ENCODE measurements around the gene FGFBP1.
"Not testable (repeated sequence)": the region's sequence is repeated elsewhere in the genome, so short reads cannot be mapped to it uniquely, and the experiment has no call there.

FGFBP1 gene

DNA sequence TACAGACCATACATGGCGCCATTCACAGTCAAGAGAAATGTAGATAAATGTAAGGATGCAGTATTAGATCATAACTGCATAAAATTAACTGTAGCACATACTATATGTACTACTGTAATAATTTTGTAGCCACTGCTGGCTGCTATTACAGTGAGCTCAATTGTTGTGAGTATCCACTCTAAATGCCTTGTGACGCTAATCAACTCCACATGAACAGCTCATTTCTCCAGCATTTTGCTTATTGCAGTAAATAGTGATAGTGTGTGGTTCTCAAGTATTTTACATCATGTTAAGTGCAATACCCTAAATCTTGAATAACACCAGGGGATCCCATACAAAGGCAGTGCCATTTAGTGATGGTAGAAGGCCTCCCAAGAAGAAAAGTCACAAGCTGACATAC, 21.2 kb downstream of the FGFBP1 start:
- DNase-seq (ENCODE audit: low read depth, low spot score): no peak
- H3K4me3 ChIP-seq (ENCODE audit: low read length): no peak overlapping the region

GRCh38 chr4:15916358-15916757, 22.2 kb downstream of the FGFBP1 start:
- not testable (repeated sequence) for H3K4me3 ChIP-seq (ENCODE audit: low read length); DNase-seq (ENCODE audit: low read depth, low spot score)

DNA sequence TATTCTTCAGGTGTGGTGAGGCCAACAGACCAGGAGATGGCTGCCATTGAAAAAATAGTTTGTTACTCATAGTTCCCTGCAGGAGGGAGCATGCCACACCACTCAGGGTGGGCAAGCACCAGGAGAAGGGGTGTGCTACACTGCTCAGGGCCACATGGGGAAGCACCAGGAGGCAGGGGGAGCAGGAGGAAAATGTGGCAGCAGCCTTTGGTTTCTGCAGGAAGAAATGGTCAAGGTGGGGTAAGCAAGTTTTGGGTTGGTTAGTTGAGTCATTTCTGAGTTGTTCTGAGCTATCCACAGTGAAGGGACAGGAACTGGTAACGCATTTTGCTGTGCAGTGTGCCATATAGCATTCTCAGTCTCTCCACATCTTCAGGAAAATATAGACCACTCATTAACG, 23.8 kb downstream of the FGFBP1 start:
- H3K4me3 ChIP-seq (ENCODE audit: low read length): no peak overlapping the region
- no peak for DNase-seq (ENCODE audit: low read depth, low spot score)

DNA sequence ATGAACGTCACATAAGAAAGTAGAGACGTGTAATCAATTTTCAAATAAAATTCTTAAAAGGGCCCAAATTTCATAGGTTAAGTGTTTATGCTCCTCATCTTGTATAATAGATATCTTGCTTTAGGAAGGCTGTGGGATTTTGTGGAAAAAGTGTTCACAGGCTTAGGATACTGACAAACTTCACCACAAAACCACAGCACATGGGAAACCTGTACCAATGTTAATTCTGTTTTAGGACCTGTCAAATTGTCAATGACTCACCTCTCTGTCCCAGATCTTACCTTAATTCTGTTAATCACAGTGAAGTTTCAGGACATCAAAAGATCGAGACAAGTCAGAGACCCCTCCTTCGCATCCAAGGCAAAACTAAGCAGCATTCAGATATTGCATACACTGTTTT, 24.2 kb downstream of the FGFBP1 start:
- DNase-seq (ENCODE audit: low read depth, low spot score): no peak

DNA sequence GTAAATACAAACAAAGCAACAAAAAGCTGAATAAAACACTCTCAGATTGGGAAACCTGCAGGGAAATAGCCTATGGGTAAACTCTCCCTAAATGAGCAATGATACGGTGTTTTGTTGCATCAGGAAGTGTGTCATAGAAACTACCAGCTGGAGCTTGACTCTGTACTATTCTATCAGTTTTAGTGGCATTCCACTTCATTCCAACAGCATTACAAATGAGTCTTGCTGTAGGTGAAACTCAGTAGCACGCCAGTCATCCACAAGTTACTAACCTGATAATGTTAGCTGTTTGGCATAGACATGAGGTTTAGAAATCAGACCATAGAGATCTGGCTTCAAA, 24.9 kb downstream of the FGFBP1 start:
- H3K4me3 ChIP-seq (ENCODE audit: low read length): no peak overlapping the region
- no peak for DNase-seq (ENCODE audit: low read depth, low spot score)

More for the DNA sequence above, 24.2 kb downstream of the FGFBP1 start:
- no peak overlapping the region for H3K4me3 ChIP-seq (ENCODE audit: low read length)

DNA sequence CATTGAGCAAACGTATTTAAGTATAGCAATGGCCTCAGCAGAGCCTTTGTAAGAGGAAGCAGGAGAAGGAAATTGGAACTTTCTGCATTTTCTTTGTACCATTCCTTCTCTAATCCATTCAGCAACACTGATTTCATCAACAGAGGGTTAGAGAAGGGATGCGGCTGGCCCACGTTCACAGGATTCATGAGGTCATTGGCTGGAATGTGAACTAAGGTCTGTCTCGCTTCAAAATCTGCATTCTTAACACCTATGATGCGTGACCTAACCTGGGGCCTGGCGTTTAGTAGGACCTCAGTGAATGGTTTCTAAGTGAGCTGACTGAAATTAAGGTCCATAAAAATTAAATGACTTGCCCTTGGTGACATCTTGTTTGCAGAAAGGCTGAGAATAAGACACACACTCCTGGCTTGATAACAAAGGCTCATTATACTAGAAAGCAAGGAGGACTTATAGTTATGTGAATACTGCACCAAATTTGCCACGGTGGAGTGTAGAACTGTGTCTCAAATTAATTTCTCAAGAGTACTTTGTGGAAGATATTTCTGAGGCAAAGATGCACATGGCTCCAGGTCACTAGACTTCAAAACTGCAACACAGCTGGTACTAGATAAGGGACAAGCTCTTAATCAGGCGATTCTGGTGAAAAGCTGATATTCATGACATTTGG, 25.4 kb downstream of the FGFBP1 start:
- DNase-seq (ENCODE audit: low read depth, low spot score): no peak
- H3K4me3 ChIP-seq (ENCODE audit: low read length): no peak overlapping the region

DNA sequence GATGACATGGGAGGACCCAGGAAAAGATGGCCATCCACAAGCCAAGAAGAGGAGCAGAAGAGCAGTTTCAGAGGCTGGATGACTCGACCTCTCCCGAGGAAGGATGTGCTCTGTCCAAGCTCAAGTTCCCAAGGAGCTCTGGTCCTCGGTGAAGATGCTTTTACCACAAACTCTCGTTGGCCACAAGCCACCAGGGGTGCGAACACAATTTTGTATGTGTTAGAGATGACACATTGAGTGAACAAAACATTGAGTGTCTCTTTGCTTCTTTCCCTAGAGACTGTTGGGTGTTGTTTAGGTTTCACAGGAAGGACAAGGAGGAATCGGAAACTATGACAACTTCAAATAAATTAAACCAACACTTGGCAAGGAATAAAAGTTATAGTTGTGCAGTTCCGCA, 26.3 kb downstream of the FGFBP1 start:
- H3K4me3 ChIP-seq (ENCODE audit: low read length): no peak overlapping the region
- DNase-seq (ENCODE audit: low read depth, low spot score): no peak

GRCh38 chr4:15910155-15910940, 28.2 kb downstream of the FGFBP1 start:
- DNase-seq (ENCODE audit: low read depth, low spot score): no peak

DNA sequence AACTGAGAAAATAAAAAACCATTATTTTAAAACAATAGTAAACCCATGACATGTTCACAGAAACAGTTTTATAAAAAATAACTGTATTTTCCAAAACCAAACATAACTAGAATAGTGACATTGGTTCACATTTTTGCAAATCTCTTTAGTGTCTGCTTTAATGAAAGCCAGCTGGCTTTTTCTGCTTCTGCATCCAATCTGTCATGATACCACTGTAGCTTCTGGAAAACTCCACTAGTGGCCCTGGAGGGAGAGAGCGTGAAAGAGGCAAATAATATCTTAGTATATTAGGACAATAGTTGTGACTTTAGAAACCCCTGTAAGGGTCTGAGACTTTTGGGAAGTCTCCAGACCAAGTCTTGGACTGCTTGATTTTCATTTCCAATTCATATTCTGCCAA, 31.1 kb downstream of the FGFBP1 start:
- no peak for DNase-seq (ENCODE audit: low read depth, low spot score)
- no peak overlapping the region for H3K4me3 ChIP-seq (ENCODE audit: low read length)

More at GRCh38 chr4:15910155-15910940, 28.2 kb downstream of the FGFBP1 start:
- no peak overlapping the region for H3K4me3 ChIP-seq (ENCODE audit: low read length)

GRCh38 chr4:15906020-15906443, 32.5 kb downstream of the FGFBP1 start:
- no peak for DNase-seq (ENCODE audit: low read depth, low spot score)
- no peak overlapping the region for H3K4me3 ChIP-seq (ENCODE audit: low read length)

DNA sequence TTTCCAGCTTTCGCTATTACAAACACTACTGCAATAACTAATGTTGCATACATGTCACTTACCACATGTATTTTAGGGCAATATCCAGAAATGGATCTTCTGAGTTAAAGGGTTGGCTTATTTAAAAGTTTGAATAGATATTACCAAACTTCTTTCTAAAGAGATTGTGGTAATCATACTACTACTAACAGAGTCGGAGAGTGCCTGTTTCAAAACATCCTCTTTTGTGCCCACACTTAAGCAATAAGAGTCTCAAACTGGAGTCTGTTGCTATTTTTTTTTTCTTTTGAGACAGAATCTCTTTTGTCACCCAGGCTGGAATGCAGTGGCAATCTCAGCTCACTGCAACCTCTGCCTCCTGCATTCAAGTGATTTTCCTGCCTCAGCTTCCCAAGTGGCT, 35.8 kb downstream of the FGFBP1 start:
- no peak for DNase-seq (ENCODE audit: low read depth, low spot score)

GRCh38 chr4:15901998-15902397, 36.5 kb downstream of the FGFBP1 start:
- H3K4me3 ChIP-seq (ENCODE audit: low read length): no peak overlapping the region
- DNase-seq (ENCODE audit: low read depth, low spot score): peak; percentile 19

More for the DNA sequence above, 35.8 kb downstream of the FGFBP1 start:
- H3K4me3 ChIP-seq (ENCODE audit: low read length): no peak overlapping the region

DNA sequence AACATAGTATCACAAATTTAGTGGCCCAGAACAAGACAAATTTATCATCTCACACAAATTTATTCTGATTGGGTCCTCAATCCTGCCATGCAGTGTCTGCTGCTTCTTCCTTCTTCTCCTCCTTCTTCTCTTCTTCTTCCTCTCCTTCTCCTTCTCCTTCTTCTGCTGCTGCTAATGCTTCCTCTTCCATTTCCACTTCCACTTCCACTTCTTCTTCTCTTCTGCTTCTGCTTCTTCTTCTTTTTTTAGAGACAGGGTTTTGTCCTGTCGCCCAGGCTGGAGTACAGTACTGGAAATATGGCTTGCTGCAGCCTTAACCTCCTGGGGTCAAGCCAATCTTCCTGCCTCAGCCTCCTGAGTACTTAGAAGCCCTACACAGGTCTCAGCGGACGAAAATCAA, 37.5 kb downstream of the FGFBP1 start:
- no peak overlapping the region for H3K4me3 ChIP-seq (ENCODE audit: low read length)
- DNase-seq (ENCODE audit: low read depth, low spot score): no peak

- DNase-seq (ENCODE audit: low read depth, low spot score): no peak
Observed at GRCh38 chr4:15899511-15899910, 39.0 kb downstream of the FGFBP1 start.

GRCh38 chr4:15898902-15899301, 39.6 kb downstream of the FGFBP1 start:
- no peak overlapping the region for H3K4me3 ChIP-seq (ENCODE audit: low read length)
- no peak for DNase-seq (ENCODE audit: low read depth, low spot score)

More at GRCh38 chr4:15899511-15899910, 39.0 kb downstream of the FGFBP1 start:
- H3K4me3 ChIP-seq (ENCODE audit: low read length): no peak overlapping the region

DNA sequence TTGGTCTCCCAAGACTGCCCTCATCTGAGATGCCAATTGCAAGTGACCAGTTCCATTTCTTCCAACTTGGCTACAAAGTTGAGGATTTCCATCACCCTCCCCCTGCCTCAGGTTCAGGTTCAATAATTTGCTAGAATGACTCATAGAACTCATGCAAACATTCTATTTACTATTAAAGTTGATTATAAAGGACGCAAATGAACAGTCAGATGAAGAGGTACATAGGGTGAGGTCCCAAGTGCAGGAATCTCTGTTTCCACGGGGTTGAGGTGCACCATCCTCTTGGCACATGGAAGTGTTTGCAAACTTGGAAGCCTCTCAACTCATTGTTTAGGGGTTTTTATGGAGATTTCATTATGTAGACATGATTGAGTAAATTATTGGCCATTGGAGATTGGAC, 41.0 kb downstream of the FGFBP1 start:
- H3K4me3 ChIP-seq (ENCODE audit: low read length): no peak overlapping the region
- no peak for DNase-seq (ENCODE audit: low read depth, low spot score)

GRCh38 chr4:15894921-15895916, 43.3 kb downstream of the FGFBP1 start:
- no peak for DNase-seq (ENCODE audit: low read depth, low spot score)
- no peak overlapping the region for H3K4me3 ChIP-seq (ENCODE audit: low read length)

DNA sequence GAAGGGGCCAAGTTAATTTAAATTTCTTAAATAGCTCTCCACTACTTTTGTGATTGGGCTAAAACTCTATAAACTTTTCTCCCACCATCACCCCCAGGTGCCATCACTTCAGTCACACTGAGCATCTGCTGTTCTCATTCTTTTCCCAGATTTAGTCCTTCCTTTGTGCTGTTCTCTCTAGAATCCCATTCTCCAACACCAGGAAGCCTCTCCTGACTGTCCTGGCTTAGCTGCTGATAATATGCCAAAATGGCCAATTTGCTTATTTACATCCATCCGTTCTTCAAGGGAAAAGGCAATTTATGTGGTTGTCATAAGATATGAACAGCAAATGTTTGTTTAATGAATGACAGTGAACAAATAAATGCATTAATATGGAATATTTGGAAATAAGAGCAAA, 44.1 kb downstream of the FGFBP1 start:
- no peak for DNase-seq (ENCODE audit: low read depth, low spot score)
- no peak overlapping the region for H3K4me3 ChIP-seq (ENCODE audit: low read length)

- H3K4me3 ChIP-seq (ENCODE audit: low read length): no peak overlapping the region
Observed at GRCh38 chr4:15893962-15894361, 44.6 kb downstream of the FGFBP1 start.

GRCh38 chr4:15891312-15891711, 47.2 kb downstream of the FGFBP1 start:
- no peak overlapping the region for H3K4me3 ChIP-seq (ENCODE audit: low read length)
- no peak for DNase-seq (ENCODE audit: low read depth, low spot score)

More at GRCh38 chr4:15893962-15894361, 44.6 kb downstream of the FGFBP1 start:
- DNase-seq (ENCODE audit: low read depth, low spot score): no peak

Data from Jurkat, Clone E6-1 (cell line).